Suprapubic skin (tissue), 4 donors: ENCODE measurements around the gene TMEM191B. TPM values are rescaled to one million over a fixed set of nuclear protein-coding genes. Genes with fewer than 3 reads are reported as not detected.
"Not testable (repeated sequence)": the region's sequence is repeated elsewhere in the genome, so short reads cannot be mapped to it uniquely, and the experiment has no call there.

ENCODE experiments used
- DNase-seq, 2 donors: peaks; one replicate each; pipeline ENCODE4 v3.0.0-alpha.2; 2019; ENCODE audit warnings: low spot score in 2 of 2
- H3K27ac ChIP-seq: fragments of 200-600 bp; sonication (generic); one replicate; pipeline ENCODE4 v1.5.1; 2019
- H3K27me3 ChIP-seq: fragments of 200-600 bp; sonication (generic); one replicate; pipeline ENCODE4 v1.5.1; 2019
- H3K36me3 ChIP-seq: fragments of 200-600 bp; sonication (generic); one replicate; pipeline ENCODE4 v1.5.1; 2019
- H3K4me1 ChIP-seq: fragments of 200-600 bp; sonication (generic); one replicate; pipeline ENCODE4 v1.5.1; 2019
- H3K4me3 ChIP-seq: fragments of 200-600 bp; sonication (generic); one replicate; pipeline ENCODE4 v1.5.1; 2019; ENCODE audit warnings: mild to moderate bottlenecking
- H3K9me3 ChIP-seq: fragments of 200-600 bp; sonication (generic); one replicate; pipeline ENCODE4 v1.5.1; 2019
- WGBS: methylation state at CpG from one replicate; pipeline ENCODE4 v1.1.5; 2018; 5-methylcytosine and 5-hydroxymethylcytosine counted together
- total RNA-seq, 4 donors: library from RNA; depleted of rRNA; stranded (reverse); fragments of >200 nt; gene quantifications; one replicate each; pipeline ENCODE4 v1.1.0, GENCODE V29; 2016

TMEM191B gene
- total RNA-seq, 4 donors from 2014 or later, result 1.1 TPM; not detected in 3

GRCh38 chr22:18577090-18577818 lies 49.7 kb downstream of the TMEM191B start:
- not testable (repeated sequence) for H3K4me3 ChIP-seq, H3K36me3 ChIP-seq, DNase-seq, H3K27ac ChIP-seq, H3K9me3 ChIP-seq, H3K27me3 ChIP-seq, H3K4me1 ChIP-seq
- WGBS, result no CpG with 5 or more reads among the region's 88 CpGs

GRCh38 chr22:18577847-18578246 lies 50.2 kb downstream of the TMEM191B start:
- DNase-seq, H3K27me3 ChIP-seq, H3K4me1 ChIP-seq, H3K36me3 ChIP-seq, H3K27ac ChIP-seq, H3K4me3 ChIP-seq, H3K9me3 ChIP-seq: not testable (repeated sequence)
- no CpG with 5 or more reads among the region's 53 CpGs for WGBS

Other genes with a start within 250 kb of the TMEM191B start
- not detected for gene GGTLC3, start 9.6 kb upstream of the TMEM191B start, total RNA-seq
- under 1 TPM in 1 of 4 donors, not detected in 3; 0.30 TPM for gene RIMBP3, start 84.1 kb downstream of the TMEM191B start, total RNA-seq